GM10266 (cell line): ENCODE data around the gene PPP6R2.

Source experiments
- DNase-seq: peaks from one replicate; pipeline ENCODE4 v3.0.0; 2012; ENCODE audit errors: extremely low spot score
- CTCF ChIP-seq: IDR thresholded peaks from 2 replicates; pipeline ENCODE4 v1.5.1; 2012; ENCODE audit warnings: mild to moderate bottlenecking, low read depth; ENCODE audit not compliant: control insufficient read depth, insufficient read depth; ENCODE audit errors: missing control alignments

The PPP6R2 gene

GRCh38 chr22:50439871-50440331 lies 96.8 kb downstream of the PPP6R2 start:
- no peak for TF ChIP-seq CTCF
- DNase-seq, result no peak

- DNase-seq, result no peak
- TF ChIP-seq CTCF, result no peak
Measured at GRCh38 chr22:50440544-50441249, 97.6 kb downstream of the PPP6R2 start.

GRCh38 chr22:50441428-50441993 lies 98.4 kb downstream of the PPP6R2 start:
- no peak for TF ChIP-seq CTCF

GRCh38 chr22:50443197-50443596 lies 100.1 kb downstream of the PPP6R2 start:
- no peak for DNase-seq
- no peak for TF ChIP-seq CTCF

More at GRCh38 chr22:50441428-50441993, 98.4 kb downstream of the PPP6R2 start:
- no peak for DNase-seq

GRCh38 chr22:50443801-50444625 lies 100.9 kb downstream of the PPP6R2 start:
- no peak for TF ChIP-seq CTCF
- no peak for DNase-seq

GRCh38 chr22:50444663-50445062 lies 101.5 kb downstream of the PPP6R2 start:
- no peak for TF ChIP-seq CTCF
- DNase-seq, result no peak
